GM18873 (cell line): ENCODE measurements around the gene CHL1.

Experiments
- ATAC-seq: cut with Tn5 transposase; IDR thresholded peaks from one replicate; pipeline ENCODE4 v1.9.1; 2021; ENCODE audit warnings: mild to moderate bottlenecking, moderate library complexity, moderate number of reproducible peaks; ENCODE audit not compliant: unreplicated experiment, low FRiP score

Gene CHL1

DNA sequence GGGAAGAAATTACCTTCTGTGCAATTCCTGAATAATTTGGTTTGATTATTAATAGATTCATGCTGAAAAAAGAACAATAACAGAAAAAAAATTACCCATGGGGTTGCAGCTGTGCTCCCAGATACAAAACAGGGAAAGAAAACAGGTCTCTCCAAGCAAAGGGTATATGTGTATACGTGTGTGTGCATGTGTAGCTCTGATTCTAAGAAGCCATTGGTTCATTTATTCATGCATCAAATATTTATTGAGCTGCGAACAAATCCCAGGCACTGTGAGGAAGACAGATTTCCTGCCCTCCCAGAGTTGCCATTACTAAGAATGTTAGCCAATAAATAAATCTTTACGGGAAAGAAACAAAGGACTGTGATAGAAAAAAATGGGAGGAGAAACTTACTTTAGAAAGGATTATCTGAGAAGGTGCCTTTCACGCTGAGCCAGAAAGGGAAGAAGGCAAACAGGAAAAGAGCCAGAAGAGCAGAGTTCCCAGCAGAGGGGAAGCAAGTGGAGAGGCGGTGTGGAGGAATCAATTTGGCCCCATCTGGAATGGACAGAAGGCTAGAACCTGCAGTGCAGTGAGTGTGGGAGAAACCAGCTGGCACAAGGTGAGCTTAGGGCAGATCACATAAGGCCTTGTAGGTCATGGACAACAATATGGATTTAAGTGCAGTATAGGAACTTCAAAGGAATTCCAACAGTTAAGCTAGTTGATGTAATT, 20.7 kb downstream of the CHL1 start:
- ATAC-seq = no peak

DNA sequence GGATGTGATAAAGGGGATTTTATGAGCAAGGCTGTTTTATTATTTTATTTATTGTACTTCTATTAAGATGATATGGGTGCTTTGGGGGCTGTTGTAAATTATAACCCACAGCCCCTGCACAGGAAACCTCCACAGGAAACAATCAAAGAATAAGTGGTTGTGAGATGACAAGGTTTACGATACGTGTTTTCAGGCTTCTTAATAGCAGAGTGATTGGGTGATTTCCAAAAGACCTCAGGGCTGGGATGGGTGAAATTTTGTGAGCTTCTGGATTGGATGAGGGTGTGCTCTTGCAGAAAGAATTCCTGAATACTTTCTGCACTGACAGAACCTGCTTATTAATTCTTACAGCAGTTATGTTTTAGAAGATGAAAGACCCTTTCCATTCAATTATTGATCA, 21.4 kb downstream of the CHL1 start:
- ATAC-seq = no peak

DNA sequence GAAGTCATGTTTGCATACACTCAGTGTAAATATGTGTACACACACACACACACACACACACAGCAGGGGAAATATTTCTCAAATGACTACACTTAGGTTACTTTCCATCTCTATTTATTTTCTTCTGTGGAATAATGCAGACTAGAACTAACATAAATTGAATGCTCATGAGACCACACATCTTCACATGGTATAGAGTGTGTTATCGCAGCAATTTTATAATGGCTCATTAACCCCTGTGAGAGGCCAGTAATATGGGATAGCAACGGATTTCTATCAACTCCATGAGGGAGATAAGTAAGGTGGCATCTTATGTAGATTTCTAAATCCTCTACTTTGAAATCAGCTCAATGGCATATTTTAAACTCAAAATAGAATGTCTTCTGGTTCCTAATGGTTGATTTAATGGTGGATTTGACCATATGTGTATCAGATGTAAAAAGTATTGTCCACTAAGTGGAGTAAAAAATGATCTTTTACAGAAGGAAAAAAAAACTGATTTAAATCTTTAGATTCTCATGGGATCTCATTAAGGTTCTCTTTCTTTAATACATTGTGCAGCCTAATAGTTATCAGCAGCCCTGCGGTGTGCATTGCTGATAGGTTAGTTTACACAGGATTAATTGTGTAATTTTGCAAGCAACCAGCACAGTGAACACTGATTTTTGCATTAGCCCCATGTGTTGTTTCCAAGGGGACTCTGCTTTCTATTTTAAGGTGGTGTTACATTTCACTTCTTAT, 32.0 kb downstream of the CHL1 start:
- no peak for ATAC-seq

DNA sequence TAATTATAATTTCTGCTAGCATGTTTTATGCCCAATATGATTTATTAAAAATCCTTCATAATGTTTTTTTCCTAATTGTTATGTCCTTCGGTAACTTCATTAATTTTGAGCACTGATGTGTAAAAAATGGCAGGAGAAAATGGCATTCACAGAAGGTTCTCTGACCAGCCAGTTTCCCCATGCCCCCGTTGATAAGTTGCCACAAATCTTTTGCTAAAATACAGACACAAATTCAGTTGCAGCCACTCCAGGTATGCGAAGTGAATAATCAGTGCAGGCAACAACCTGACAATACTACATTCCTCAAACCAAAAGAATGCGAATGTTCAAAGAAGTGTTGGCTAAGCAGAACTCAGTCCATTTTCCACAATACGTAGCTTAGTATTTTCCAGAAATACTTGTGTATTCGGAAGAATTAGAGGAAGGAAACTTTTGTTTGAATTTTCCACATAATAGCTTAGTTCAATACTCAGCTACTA, 32.7 kb downstream of the CHL1 start:
- no peak for ATAC-seq

DNA sequence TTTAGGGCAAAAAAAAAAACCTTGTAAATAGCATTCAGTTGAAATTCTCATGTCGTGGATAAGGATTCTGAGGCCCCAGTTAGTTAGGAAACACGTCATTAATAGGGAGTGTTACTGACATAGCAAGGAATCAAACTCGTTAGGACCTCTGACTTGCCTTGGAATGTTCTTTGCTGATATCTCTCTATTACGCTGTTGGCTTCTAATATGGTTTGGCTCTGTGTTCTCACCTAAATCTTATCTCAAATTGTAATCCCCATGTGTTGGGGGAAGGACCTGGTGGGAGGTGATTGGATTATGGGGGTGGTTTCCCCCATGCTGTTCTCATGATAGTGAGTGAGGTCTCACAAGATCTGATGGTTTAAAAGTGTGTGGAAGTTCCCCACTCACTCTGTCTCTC, 40.3 kb downstream of the CHL1 start:
- ATAC-seq = no peak

DNA sequence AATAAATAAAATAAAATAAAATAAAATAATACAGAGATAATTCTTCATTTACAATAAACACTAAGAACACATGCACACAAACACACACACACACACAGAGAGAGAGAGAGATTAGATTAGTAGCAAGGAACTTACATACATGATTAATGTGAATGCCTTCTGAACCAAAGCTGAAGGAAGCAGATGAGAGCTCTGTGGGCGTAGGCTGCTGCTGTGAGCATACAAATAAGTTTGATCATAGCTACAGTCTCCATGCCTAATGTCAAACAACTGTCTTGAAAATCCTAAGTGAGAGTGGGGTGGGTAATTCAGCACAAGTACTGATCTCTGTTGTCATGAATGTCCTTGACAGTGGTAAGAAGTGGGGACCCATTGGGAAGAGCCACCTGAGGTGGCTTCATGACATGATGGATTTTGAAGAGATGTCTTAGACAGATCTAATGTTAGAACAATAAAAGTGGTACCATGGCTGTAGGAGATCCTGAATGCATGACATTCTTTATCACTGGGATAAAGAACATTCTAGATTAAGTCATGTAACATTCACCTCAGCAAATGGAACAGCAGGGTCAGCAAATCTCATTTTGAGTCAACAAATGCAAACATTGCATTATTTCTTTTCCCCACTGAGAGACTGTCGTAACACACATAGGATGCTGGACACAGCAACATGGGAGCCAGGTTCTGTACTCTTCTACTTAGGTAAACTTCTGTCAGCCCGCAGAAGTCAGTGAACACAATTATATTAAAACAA, 46.2 kb downstream of the CHL1 start:
- no peak for ATAC-seq

DNA sequence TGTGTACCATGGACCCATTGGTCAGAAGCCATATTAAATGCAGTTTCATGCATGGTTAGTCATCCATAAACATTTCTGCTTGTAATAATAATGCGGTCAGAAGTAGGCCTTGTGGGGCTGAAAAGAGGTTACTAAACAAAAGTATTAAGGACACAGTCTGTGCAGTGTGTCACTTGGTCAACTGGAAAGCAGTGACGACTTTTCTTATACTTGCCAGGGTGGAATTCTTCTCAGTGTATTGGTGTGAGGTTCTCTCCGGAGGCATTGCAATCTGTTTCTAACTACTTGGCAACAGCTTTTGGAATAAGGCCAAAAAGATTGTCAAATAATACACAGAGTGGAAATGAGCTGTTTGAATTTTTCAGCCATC, 46.8 kb downstream of the CHL1 start:
- no peak for ATAC-seq

DNA sequence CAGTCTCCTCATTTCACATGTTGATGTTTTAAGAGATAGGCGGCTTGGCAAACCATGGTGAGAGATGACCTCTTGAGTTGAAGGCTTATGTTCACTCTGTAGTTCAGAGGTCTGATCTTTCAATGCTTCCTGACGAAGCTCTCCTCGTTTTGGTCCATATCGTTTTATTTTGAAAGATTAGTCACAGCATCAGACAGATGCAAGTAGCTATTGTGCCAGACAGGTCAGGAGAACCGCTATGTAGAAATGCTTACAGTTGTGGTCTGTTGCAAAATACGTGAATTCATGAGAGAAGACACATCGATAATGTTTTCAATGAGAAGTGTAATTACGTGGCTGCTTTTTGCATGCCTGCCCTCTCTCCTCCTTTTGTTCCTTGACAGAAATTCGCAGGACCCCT, 47.5 kb downstream of the CHL1 start:
- no peak for ATAC-seq

DNA sequence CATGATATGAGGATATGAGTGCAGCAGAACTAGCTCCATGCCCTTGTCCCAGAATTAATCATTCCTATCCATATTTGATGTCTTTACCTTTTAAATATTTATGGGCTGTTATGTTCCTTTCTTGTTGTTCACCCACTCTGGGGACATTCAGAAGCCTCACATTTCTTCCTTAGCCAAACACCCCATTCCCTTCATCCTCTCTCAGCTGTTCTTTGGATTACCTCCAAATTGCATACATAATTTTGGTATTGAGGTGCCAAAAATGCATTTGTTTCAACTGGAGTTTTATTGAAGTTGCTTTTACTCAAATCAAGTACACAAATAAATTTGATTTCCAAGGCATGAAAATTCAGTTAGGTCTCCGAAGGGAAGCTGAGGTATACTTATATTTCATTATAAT, 51.4 kb downstream of the CHL1 start:
- ATAC-seq = no peak

DNA sequence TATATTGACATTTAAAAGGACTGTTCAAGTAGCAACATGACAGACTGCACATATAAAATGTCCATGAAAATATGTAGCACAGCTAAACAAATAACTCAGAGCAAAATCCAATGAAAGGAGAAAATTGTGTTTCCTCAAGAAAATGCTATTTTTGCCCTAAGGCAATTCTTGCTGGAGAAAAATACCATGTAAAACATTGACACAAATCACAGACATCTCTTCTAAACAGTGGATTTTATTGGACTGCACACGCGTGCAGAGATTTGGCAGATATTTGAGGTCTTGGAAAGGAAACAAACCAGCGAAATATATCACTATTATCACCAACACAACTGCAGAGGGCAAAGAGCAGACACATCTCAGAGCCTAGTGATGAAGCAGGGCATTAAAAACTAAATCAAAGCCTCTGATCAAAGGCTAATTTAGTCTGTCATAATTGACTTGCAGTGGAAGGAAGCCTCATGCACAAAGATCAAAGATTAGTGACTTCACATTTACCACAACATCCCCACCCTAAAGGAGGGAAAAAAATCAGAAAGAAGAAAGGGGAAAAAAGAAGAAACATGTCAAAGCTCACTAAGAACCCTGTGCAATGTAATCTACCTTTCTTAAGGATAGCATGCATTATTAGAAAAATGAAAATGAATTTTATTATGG, 52.4 kb downstream of the CHL1 start:
- ATAC-seq = no peak

DNA sequence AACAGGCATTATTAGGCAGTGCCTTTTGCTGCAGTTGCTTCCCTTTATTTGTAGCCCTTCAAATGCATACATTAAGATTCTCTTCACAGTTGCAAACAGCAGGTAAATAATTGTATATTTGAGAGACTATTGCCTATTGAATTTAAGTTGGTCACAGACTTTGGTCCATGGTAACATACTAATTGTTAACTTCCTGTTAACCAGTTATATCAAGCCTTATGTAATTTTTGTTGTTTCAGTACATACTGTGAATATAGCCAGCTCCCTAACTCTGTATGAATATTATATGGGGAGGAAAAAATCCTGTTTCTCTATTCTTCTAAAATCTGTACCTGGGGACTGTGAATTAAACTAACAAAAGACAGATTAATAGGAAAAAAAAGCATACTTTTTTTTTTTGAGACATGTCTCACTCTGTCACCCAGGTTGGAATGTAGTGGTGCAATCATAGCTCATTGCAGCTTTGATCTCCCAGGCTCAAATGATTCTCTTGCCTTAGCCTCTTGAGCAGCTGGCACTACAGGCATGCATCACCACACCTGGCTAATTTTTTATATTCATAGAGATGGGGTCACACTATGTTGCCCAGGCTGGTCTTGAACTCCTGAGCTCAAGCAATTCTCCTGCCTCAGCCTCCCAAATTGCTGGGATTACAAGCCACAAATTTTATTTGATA, 53.2 kb downstream of the CHL1 start:
- no peak for ATAC-seq

DNA sequence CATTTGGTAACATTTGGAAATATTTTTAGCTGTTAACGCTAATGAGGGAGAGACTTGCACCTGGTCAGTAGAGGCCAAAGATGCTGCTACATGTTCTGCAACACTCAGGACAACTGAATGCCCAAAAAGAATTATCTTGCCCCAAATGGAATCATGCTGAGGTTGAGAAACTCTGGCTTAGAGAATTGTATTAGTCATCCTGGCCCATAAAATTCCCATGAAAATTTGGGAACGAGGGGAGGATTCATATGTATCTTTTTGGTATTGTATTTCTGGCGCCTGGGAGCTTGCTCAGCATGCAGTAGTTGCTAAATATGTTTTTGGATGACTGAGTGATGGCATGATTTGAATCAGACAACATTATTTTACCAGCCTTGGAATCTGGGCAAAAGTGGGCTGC, 59.9 kb downstream of the CHL1 start:
- no peak for ATAC-seq

DNA sequence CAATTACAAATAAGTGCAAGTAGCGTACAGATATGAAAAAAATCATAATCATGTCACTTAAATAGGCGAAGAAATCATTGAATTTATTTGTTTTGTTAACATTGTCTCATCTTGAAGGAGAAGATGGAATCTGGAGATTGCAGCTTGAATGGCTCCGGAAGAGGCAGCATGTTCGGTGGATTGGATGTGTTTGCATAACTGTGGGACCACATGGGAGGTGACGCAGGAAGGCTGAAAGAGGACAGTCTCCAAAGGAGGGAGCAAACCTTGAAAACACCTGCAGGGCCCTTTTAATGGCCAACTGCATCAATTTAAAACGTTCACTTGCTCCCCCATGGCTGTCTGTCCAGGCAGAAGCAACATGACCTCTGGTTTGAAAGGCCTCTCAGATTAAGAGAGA, 61.3 kb downstream of the CHL1 start:
- no peak for ATAC-seq

DNA sequence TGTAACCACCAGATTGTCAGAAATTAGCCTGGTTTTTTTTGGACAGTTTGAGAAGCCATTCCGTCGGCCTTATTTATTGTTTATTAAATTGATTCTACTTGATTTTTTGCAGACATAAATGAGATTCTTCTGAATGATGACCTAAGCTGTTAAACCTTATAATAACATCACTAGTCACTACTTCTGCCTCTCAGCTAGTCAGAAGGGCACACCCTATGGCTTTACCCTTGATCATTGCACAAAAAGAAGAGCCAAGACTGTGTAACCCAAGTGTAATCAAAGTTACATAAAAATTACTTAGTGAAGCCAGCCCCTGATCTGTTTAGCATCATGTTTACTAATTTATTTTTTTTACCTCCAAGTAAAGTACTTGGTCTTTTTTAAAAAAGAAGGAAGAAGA, 64.3 kb downstream of the CHL1 start:
- no peak for ATAC-seq

DNA sequence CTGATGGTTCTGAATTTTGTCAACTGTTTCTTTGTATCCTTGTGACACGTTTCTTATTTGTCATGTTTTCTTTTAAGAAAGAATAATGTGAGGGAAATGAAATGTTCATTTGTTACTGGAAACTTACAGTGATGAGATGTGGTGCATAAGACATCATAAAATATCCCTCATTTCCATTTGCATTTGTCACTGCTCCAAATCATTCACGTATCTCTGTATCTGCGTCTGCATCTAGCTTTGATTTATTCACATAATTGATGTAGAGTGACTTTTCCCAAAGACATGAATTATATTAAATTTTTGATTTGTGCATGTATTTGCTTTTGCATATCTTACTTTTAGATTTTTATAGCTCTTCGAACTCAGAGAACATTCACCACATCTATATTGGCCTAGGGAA, 66.8 kb downstream of the CHL1 start:
- no peak for ATAC-seq

DNA sequence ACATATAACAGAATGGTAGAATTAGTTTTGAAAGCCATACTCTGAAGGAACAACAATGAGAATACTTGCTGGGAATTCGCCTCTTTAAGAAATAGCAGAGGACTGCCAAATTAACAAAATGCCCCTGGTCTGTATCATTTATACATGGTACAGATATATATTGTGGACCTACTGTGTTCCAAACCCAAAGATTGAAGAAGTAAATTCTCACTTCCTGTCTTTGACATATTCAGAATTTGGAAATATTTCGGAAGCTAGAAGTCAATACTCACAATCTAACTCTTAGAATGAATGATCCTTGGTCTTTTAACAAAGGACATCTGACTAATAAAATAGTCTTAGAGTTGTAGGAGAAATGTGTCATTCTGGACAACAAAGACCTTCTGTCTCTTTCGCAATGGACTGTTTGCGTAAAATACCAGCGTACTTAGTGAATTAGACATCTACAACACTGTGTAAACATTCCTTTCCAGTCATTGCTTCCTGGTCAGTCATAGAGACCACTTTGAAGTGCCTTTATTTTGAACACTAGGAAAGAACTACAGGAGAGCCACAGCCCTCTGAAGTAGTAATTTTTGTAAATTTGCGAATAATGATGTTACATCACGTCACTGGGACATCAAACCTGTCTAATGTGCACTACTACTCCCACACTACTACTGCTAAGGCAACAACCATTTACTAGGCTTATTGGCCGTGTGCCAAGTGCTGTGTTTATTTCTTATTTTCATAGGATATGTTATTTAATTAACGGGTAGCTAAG, 68.0 kb downstream of the CHL1 start:
- ATAC-seq = no peak

DNA sequence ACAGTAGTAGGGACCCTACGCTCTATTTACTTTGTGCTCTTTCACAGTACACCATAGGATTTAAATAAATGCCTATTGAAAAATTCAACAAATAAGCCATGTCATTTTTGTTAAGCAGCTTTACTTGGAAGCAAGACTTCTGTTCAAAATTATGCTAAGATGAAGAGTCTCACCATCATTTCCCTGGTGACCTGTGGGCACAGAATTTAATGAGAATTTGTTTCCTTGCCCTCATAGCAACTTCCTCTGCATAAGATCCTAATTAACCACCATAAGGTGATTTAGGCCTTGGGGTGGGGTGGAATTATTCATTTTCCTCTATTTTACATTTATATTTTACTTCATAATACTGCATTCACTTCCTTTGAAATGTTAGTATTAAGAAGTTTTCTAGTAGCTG, 70.5 kb downstream of the CHL1 start:
- no peak for ATAC-seq

DNA sequence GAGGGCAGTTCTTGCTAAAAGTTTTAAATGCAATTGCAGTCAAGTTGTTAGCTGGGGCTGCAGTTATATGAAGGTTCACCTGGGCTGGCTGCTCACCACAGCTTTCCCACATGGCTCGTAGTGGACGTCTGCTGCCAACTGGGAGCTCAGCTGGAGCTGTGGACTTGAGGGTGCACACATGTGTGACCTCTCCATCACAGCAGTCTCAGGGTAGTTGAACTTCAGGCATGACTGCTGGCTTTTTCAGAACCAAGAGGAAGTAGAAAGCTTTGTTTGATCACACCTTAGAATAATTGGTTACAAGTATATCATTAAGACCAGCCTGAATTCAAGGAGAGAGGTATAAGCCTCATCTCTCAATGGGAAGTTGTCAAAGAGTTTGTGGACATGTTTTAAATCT, 74.1 kb downstream of the CHL1 start:
- no peak for ATAC-seq

DNA sequence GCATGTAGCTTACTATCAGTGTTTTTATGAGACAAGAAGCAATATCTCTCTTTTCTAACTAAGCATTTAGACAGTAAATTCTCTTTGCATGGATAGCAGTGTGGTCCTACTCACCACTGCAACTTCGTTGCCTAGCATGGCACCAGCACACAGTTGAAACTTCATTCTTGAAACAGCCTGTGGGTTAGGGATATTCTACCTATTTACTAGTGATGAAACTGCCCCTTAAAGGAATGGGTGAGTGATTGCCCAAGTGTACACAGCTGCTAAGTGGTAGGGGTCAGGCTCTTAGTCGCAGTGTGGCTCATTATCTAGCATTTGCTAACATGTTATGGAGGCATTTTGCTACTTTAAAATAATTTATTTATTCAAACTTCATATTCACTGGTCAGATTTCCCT, 78.4 kb downstream of the CHL1 start:
- no peak for ATAC-seq

DNA sequence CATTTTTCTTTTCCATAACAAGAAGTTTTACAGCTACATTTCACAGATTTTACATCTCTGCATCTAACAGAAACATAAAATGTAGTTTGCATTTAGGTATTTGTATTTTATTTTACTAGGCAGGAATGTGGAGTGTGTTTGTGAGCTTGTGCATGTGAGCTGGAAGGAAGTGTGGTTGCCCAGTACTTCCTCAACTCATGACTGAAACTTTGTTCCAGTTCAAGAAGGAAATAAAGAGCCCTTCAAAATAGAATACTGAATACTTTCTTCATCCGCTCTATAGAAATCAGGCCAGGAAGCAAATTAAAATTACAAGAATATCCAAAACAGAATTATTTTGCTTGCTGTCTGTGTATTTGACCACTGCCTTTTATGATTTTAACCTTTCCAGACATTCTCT, 81.3 kb downstream of the CHL1 start:
- no peak for ATAC-seq
